Measurements from ENCODE around the gene HSH2D. TPM values are rescaled to one million over a fixed set of nuclear protein-coding genes. Genes with fewer than 3 reads are reported as not detected.

HSH2D gene
- total and polyA plus RNA-seq, 5 donors: 0.18 to 1.0 (median 0.37) TPM; not detected in 2

GRCh38 chr19:16206046-16206605, 62.6 kb downstream of the HSH2D start:
- Histone ChIP-seq H3K27me3 (ENCODE audit: control insufficient read depth, insufficient read depth) (no peaks in the 10 kb centered on the region), H3K4me1 (ENCODE audit: control insufficient read depth, insufficient read depth, low read length) (peaks cover 5% of the 10 kb centered on the region), H3K4me3 (ENCODE audit: low read length) (no peak overlapping the region), H3K27ac (ENCODE audit: low read length) (no peak overlapping the region), H3K9me3 (ENCODE audit: control insufficient read depth, low read length) (no peaks in the 10 kb centered on the region)
- peak in 1 of 2 donors; percentile 4 for ATAC-seq
- intact Hi-C loops (cut with DNase I): no loop called here
- WGBS: 82% methylated on average over 14 of the region's 14 CpGs
- no peak for DNase-seq

- 94% methylated on average over 7 of the region's 7 CpGs for WGBS
- ATAC-seq (no peak), DNase-seq (no peak)
- H3K9me3 ChIP-seq (ENCODE audit: control insufficient read depth, low read length): no peaks in the 10 kb centered on the region
- peaks cover 5% of the 10 kb centered on the region for H3K4me1 ChIP-seq (ENCODE audit: control insufficient read depth, insufficient read depth, low read length)
- H3K4me3 ChIP-seq (ENCODE audit: low read length): no peak overlapping the region
- no peak overlapping the region for H3K27ac ChIP-seq (ENCODE audit: low read length)
- H3K27me3 ChIP-seq (ENCODE audit: control insufficient read depth, insufficient read depth): no peaks in the 10 kb centered on the region
- intact Hi-C loops (cut with DNase I): no loop called here
These were observed 63.2 kb downstream of the HSH2D start for GRCh38 chr19:16206637-16207036.

GRCh38 chr19:16207063-16207462, 63.6 kb downstream of the HSH2D start:
- no peak overlapping the region for H3K27ac ChIP-seq (ENCODE audit: low read length)
- H3K4me3 ChIP-seq (ENCODE audit: low read length): no peak overlapping the region
- peaks cover 5% of the 10 kb centered on the region for H3K4me1 ChIP-seq (ENCODE audit: control insufficient read depth, insufficient read depth, low read length)
- no peaks in the 10 kb centered on the region for H3K27me3 ChIP-seq (ENCODE audit: control insufficient read depth, insufficient read depth)
- intact Hi-C loops (cut with DNase I): no loop called here
- WGBS: 91% methylated on average over 10 of the region's 10 CpGs
- ATAC-seq (no peak), DNase-seq (no peak)
- no peaks in the 10 kb centered on the region for H3K9me3 ChIP-seq (ENCODE audit: control insufficient read depth, low read length)

- H3K4me3 ChIP-seq (ENCODE audit: low read length): no peak overlapping the region
- peaks cover 5% of the 10 kb centered on the region for H3K4me1 ChIP-seq (ENCODE audit: control insufficient read depth, insufficient read depth, low read length)
- no peaks in the 10 kb centered on the region for H3K9me3 ChIP-seq (ENCODE audit: control insufficient read depth, low read length)
- no peak overlapping the region for H3K27ac ChIP-seq (ENCODE audit: low read length)
- DNase-seq: no peak
- intact Hi-C loops (cut with DNase I): no loop called here
- 88% methylated on average over 12 of the region's 12 CpGs for WGBS
- H3K27me3 ChIP-seq (ENCODE audit: control insufficient read depth, insufficient read depth): no peaks in the 10 kb centered on the region
- ATAC-seq: no peak
These were observed 64.1 kb downstream of the HSH2D start for GRCh38 chr19:16207490-16208025.

Other genes starting within 250 kb of the HSH2D start
- not detected for gene CYP4F2, start 245.6 kb upstream of the HSH2D start, total RNA-seq
- gene CYP4F2, start 245.6 kb upstream of the HSH2D start, polyA plus RNA-seq: not detected
- under 1 TPM; 0.11 to 0.34 (median 0.21) TPM for gene CYP4F11, start 209.2 kb upstream of the HSH2D start, total RNA-seq
- gene CYP4F11, start 209.2 kb upstream of the HSH2D start, polyA plus RNA-seq: 0.16 TPM
- gene OR10H4, start 194.7 kb upstream of the HSH2D start, total RNA-seq: not detected
- not detected for gene OR10H4, start 194.7 kb upstream of the HSH2D start, polyA plus RNA-seq
- 100 to 1,000 TPM in 3 of 4 donors, 10 to 100 TPM in 1; 87.7 to 226 (median 130) TPM for gene TPM4, start 67.2 kb upstream of the HSH2D start, total RNA-seq
- gene TPM4, start 67.2 kb upstream of the HSH2D start, polyA plus RNA-seq: 137 TPM
- gene RAB8A, start 31.8 kb upstream of the HSH2D start, total RNA-seq: 10 to 100 TPM; 22.6 to 30.0 (median 24.5) TPM
- gene RAB8A, start 31.8 kb upstream of the HSH2D start, polyA plus RNA-seq: 12.9 TPM
- not detected for gene CIB3, start 29.8 kb downstream of the HSH2D start, total RNA-seq
- gene CIB3, start 29.8 kb downstream of the HSH2D start, polyA plus RNA-seq: not detected
- 10 to 100 TPM; 37.5 to 42.5 (median 40.1) TPM for gene FAM32A, start 41.7 kb downstream of the HSH2D start, total RNA-seq
- 49.3 TPM for gene FAM32A, start 41.7 kb downstream of the HSH2D start, polyA plus RNA-seq
- 10 to 100 TPM; 38.7 to 65.5 (median 50.4) TPM for gene AP1M1, start 54.2 kb downstream of the HSH2D start, total RNA-seq
- gene AP1M1, start 54.2 kb downstream of the HSH2D start, polyA plus RNA-seq: 37.1 TPM
- 10 to 100 TPM; 53.3 to 73.5 (median 68.1) TPM for gene KLF2, start 181.1 kb downstream of the HSH2D start, total RNA-seq
- gene KLF2, start 181.1 kb downstream of the HSH2D start, polyA plus RNA-seq: 30.9 TPM